Natural killer cell (primary cell): Measurements from ENCODE around the gene CARD19. TPM values are rescaled to one million over a fixed set of nuclear protein-coding genes. Genes with fewer than 3 reads are reported as not detected.

Source experiments
- ATAC-seq, 3 donors: fragments of 150-1000 bp in 2 of 3; fragments of 200-7000 bp in 1 of 3; cut with Tn5 transposase; 1 replicate in 1 of 3; 2 replicates in 2 of 3; pipeline ENCODE4 v1.10.0; 2021; ENCODE audit warnings: mild to moderate bottlenecking in 2 of 3, moderate library complexity in 2 of 3
- DNase-seq, 2 donors: peaks; one replicate each; pipeline versions ENCODE4 v3.0.0 to v3.0.0-alpha.2; 2013 to 2021; ENCODE audit warnings: mixed read lengths in 1 of 2
- H3K27ac ChIP-seq: one replicate; pipeline ENCODE4 v1.5.1; 2013; ENCODE audit warnings: mild to moderate bottlenecking, low read length
- H3K27me3 ChIP-seq: one replicate; pipeline ENCODE4 v1.6.1; 2013; ENCODE audit warnings: low read length; ENCODE audit not compliant: control insufficient read depth, insufficient read depth
- H3K36me3 ChIP-seq: one replicate; pipeline ENCODE4 v1.6.1; 2013; ENCODE audit warnings: low read length; ENCODE audit not compliant: control insufficient read depth, insufficient read depth
- H3K4me1 ChIP-seq: one replicate; pipeline ENCODE4 v1.6.1; 2013; ENCODE audit warnings: low read length; ENCODE audit not compliant: control insufficient read depth, insufficient read depth
- H3K4me3 ChIP-seq: one replicate; pipeline ENCODE4 v1.5.1; 2013; ENCODE audit warnings: low read length
- H3K9me3 ChIP-seq: one replicate; pipeline ENCODE4 v1.6.1; 2013; ENCODE audit warnings: low read length; ENCODE audit not compliant: control insufficient read depth, insufficient read depth
- H3K27ac Mint-ChIP-seq, 2 donors: one replicate each; pipeline ENCODE4 v1.8.0; 2022; ENCODE audit warnings: mild to moderate bottlenecking in 2 of 2, mixed read lengths in 2 of 2, moderate library complexity in 1 of 2
- H3K27me3 Mint-ChIP-seq, 2 donors: one replicate each; pipeline ENCODE4 v1.8.0; 2022; ENCODE audit warnings: low read depth in 2 of 2, mixed read lengths in 2 of 2
- H3K36me3 Mint-ChIP-seq: one replicate; pipeline ENCODE4 v1.8.0; 2022; ENCODE audit warnings: mixed read lengths
- H3K4me1 Mint-ChIP-seq, 2 donors: one replicate each; pipeline ENCODE4 v1.8.0; 2022; ENCODE audit warnings: mixed read lengths in 2 of 2
- H3K4me3 Mint-ChIP-seq: one replicate; pipeline ENCODE4 v1.8.0; 2022; ENCODE audit warnings: mild to moderate bottlenecking, moderate library complexity, mixed read lengths
- H3K9me3 Mint-ChIP-seq, 2 donors: one replicate each; pipeline ENCODE4 v1.8.0; 2022; ENCODE audit warnings: mixed read lengths in 2 of 2
- CTCF ChIP-seq: fragments of 200-600 bp; IDR thresholded peaks from one replicate; pipeline ENCODE4 v1.8.0; 2022; ENCODE audit warnings: antibody characterized with exemption
- WGBS: methylation state at CpG from one replicate; pipeline ENCODE4 v1.1.7; 2013; ENCODE audit warnings: missing lambda C conversion rate; ENCODE audit not compliant: insufficient coverage; 5-methylcytosine and 5-hydroxymethylcytosine counted together
- intact Hi-C: fragments of 100-400 bp; cut with micrococcal nuclease; formaldehyde crosslinking; loops from one replicate; pipeline ENCODE4 v1.14.2; 2022
- total RNA-seq, 4 donors: library from RNA; stranded (reverse); fragments of 120-200 nt in 1 of 4; gene quantifications; one replicate each; pipeline versions ENCODE4 v1.2.3 to v1.2.4, GENCODE V29; 2013 to 2022

Gene CARD19
- total RNA-seq, 3 donors from 2014 or later (not counting 1 experiment from before 2014, with no cell fraction given), result 30.7 to 49.1 (median 42.6) TPM

- peak overlapping the region; percentile 42 for H3K4me3 Mint-ChIP-seq
- Histone ChIP-seq H3K27me3 (peaks cover 19% of the 10 kb centered on the region), H3K9me3 (no peaks in the 10 kb centered on the region), H3K4me1 (peaks cover 79% of the 10 kb centered on the region), H3K36me3 (no peaks in the 10 kb centered on the region), H3K27ac (peak overlapping the region; percentile 17), H3K4me3 (no peak overlapping the region)
- 65% methylated on average over 19 of the region's 19 CpGs for WGBS
- peak in 1 of 2 donors; percentile 47 for DNase-seq
- H3K4me1 Mint-ChIP-seq, result peaks cover 47 to 70% of the 10 kb centered on the region in 2 donors
- intact Hi-C loops, result loop anchor here (5.0 to 10.0 kb wide), 2 partner anchors 35 to 187 kb away; partner anchors contain the start of gene ZNF484
- no peak for TF ChIP-seq CTCF
- no peaks in the 10 kb centered on the region for H3K9me3 Mint-ChIP-seq
- H3K36me3 Mint-ChIP-seq, result no peaks in the 10 kb centered on the region
- peaks cover 56% of the 10 kb centered on the region in 2 donors for H3K27me3 Mint-ChIP-seq
- peak overlapping the region in 1 of 2 donors; percentile 75 for H3K27ac Mint-ChIP-seq
- ATAC-seq, result no peak
These were observed 33.9 kb upstream of the CARD19 start for GRCh38 chr9:93061791-93062763.

- H3K36me3 ChIP-seq, result peaks cover 2% of the 10 kb centered on the region
- H3K27me3 ChIP-seq, result peaks cover 27% of the 10 kb centered on the region
- peaks cover 46 to 59% of the 10 kb centered on the region in 2 donors for H3K4me1 Mint-ChIP-seq
- H3K36me3 Mint-ChIP-seq, result no peaks in the 10 kb centered on the region
- ATAC-seq (peak; percentile 91 to 97 (median 95)), DNase-seq (peak; percentile 82 to 95)
- H3K4me1 ChIP-seq, result peaks cover 65% of the 10 kb centered on the region
- peak overlapping the region; percentile 83 for H3K4me3 Mint-ChIP-seq
- intact Hi-C loops, result loop anchor here (1.0 to 10.0 kb wide), 5 partner anchors 31 to 250 kb away; partner anchors contain the start of gene ZNF484
- no peaks in the 10 kb centered on the region for H3K9me3 Mint-ChIP-seq
- peak overlapping the region; percentile 59 for H3K27ac ChIP-seq
- no peak for TF ChIP-seq CTCF
- H3K4me3 ChIP-seq, result peak overlapping the region; percentile 6
- 28% methylated on average over 12 of the region's 12 CpGs for WGBS
- H3K9me3 ChIP-seq, result no peaks in the 10 kb centered on the region
- H3K27me3 Mint-ChIP-seq, result peaks cover 71 to 74% of the 10 kb centered on the region in 2 donors
- peak overlapping the region; percentile 87 to 92 for H3K27ac Mint-ChIP-seq
These were observed 31.5 kb upstream of the CARD19 start for GRCh38 chr9:93064392-93065134.

GRCh38 chr9:93065135-93065720 lies 30.8 kb upstream of the CARD19 start:
- H3K4me3 Mint-ChIP-seq, result peak overlapping the region; percentile 37
- peaks cover 43 to 53% of the 10 kb centered on the region in 2 donors for H3K4me1 Mint-ChIP-seq
- no peaks in the 10 kb centered on the region for H3K9me3 Mint-ChIP-seq
- intact Hi-C loops, result loop anchor here (2.0 to 10.0 kb wide), 2 partner anchors 190 to 250 kb away; partner anchors contain the start of gene ZNF484
- H3K36me3 ChIP-seq, result peaks cover 2% of the 10 kb centered on the region
- peaks cover 73 to 75% of the 10 kb centered on the region in 2 donors for H3K27me3 Mint-ChIP-seq
- no peak for ATAC-seq
- peak overlapping the region; percentile 87 to 92 for H3K27ac Mint-ChIP-seq
- 68% methylated on average over 15 of the region's 15 CpGs for WGBS
- H3K4me1 ChIP-seq, result peaks cover 58% of the 10 kb centered on the region
- H3K36me3 Mint-ChIP-seq, result no peaks in the 10 kb centered on the region
- H3K27me3 ChIP-seq, result peaks cover 27% of the 10 kb centered on the region
- H3K9me3 ChIP-seq, result no peaks in the 10 kb centered on the region
- peak overlapping the region; percentile 59 for H3K27ac ChIP-seq
- DNase-seq, result no peak
- no peak for TF ChIP-seq CTCF
- H3K4me3 ChIP-seq, result no peak overlapping the region
